DOHH2 (cell line): ENCODE results near the gene CENPU.

ENCODE experiments used
- H3F3A ChIP-seq: fragments of 200-600 bp; sonication (generic), shearing (Covaris generic); 2 replicates; pipeline ENCODE4 v1.6.0; 2016; ENCODE audit warnings: antibody characterized with exemption, mild to moderate bottlenecking; ENCODE audit not compliant: control insufficient read depth, insufficient read depth
- H3K27ac ChIP-seq: fragments of 200-600 bp; sonication (generic); 2 replicates; pipeline ENCODE4 v1.5.1; 2014; ENCODE audit warnings: low read depth, mild to moderate bottlenecking, low read length, moderate library complexity
- H3K27me3 ChIP-seq: fragments of 200-600 bp; sonication (generic); 2 replicates; pipeline ENCODE4 v1.6.1; 2014; ENCODE audit warnings: mild to moderate bottlenecking, low read length, mixed read lengths; ENCODE audit not compliant: control insufficient read depth
- H3K36me3 ChIP-seq: fragments of 200-600 bp; sonication (generic); 2 replicates; pipeline ENCODE4 v1.6.1; 2014; ENCODE audit warnings: mild to moderate bottlenecking, low read length, moderate library complexity, mixed read lengths; ENCODE audit not compliant: control insufficient read depth
- H3K4me1 ChIP-seq: fragments of 200-600 bp; sonication (generic); 2 replicates; pipeline ENCODE4 v1.6.1; 2014; ENCODE audit warnings: mild to moderate bottlenecking, low read length, mixed read lengths; ENCODE audit not compliant: control insufficient read depth
- H3K4me2 ChIP-seq: fragments of 200-600 bp; sonication (generic); 2 replicates; pipeline ENCODE4 v1.6.0; 2014; ENCODE audit warnings: mild to moderate bottlenecking, low read length, moderate library complexity
- H3K4me3 ChIP-seq: fragments of 200-600 bp; sonication (generic); 2 replicates; pipeline ENCODE4 v1.5.1; 2014; ENCODE audit warnings: mild to moderate bottlenecking, low read length, mixed read lengths
- H3K79me2 ChIP-seq: fragments of 200-600 bp; sonication (generic); 2 replicates; pipeline ENCODE4 v1.6.1; 2014; ENCODE audit warnings: mild to moderate bottlenecking, low read length, mixed read lengths; ENCODE audit not compliant: control insufficient read depth
- H3K9me2 ChIP-seq: fragments of 200-600 bp; sonication (generic); replicated peaks from 2 replicates; pipeline ENCODE4 v1.6.1; 2014; ENCODE audit warnings: mild to moderate bottlenecking, low read length, mixed read lengths; ENCODE audit not compliant: control insufficient read depth
- H3K9me3 ChIP-seq: fragments of 200-600 bp; sonication (generic); 2 replicates; pipeline ENCODE4 v1.6.1; 2014; ENCODE audit warnings: antibody characterized with exemption, low read length, mixed read lengths; ENCODE audit not compliant: control insufficient read depth, insufficient read depth
- H4K20me1 ChIP-seq: fragments of 200-600 bp; sonication (generic); 2 replicates; pipeline ENCODE4 v1.6.0; 2014; ENCODE audit warnings: low read depth, mild to moderate bottlenecking, antibody characterized with exemption, low read length, moderate library complexity; ENCODE audit not compliant: control insufficient read depth, insufficient read depth
- CTCF ChIP-seq: fragments of 200-600 bp; sonication (generic); IDR thresholded peaks from one replicate; pipeline ENCODE4 v1.5.1; 2014; ENCODE audit warnings: antibody characterized with exemption, mild to moderate bottlenecking, low read depth, low read length; ENCODE audit not compliant: poor library complexity, severe bottlenecking
- EZH2phosphoT487 ChIP-seq: fragments of 200-600 bp; sonication (generic); IDR thresholded peaks from 2 replicates; pipeline ENCODE4 v1.6.1; 2017; ENCODE audit warnings: borderline replicate concordance, mild to moderate bottlenecking, antibody characterized with exemption, low read length, moderate library complexity, mixed read lengths

The CENPU gene

GRCh38 chr4:184694412-184694956, 39.4 kb downstream of the CENPU start:
- Histone ChIP-seq H3K4me1 (no peaks in the 10 kb centered on the region), H3K9me2 (no peaks in the 10 kb centered on the region), H3K9me3 (no peaks in the 10 kb centered on the region), H4K20me1 (no peaks in the 10 kb centered on the region), H3F3A (peaks cover 26% of the 10 kb centered on the region; the same call in 1 of the 2 replicates), H3K4me3 (no peak overlapping the region), H3K27me3 (no peaks in the 10 kb centered on the region), H3K4me2 (no peak overlapping the region), H3K27ac (no peak overlapping the region), H3K36me3 (peaks cover 59% of the 10 kb centered on the region), H3K79me2 (no peaks in the 10 kb centered on the region)
- TF ChIP-seq EZH2phosphoT487 (no peak), CTCF (no peak)

GRCh38 chr4:184693056-184693455, 40.8 kb downstream of the CENPU start:
- H3K4me3 ChIP-seq: no peak overlapping the region
- no peaks in the 10 kb centered on the region for H3K4me1 ChIP-seq
- H3K27ac ChIP-seq: no peak overlapping the region
- H3K79me2 ChIP-seq: no peaks in the 10 kb centered on the region
- no peaks in the 10 kb centered on the region for H3K9me2 ChIP-seq
- peaks cover 58% of the 10 kb centered on the region for H3K36me3 ChIP-seq
- H3K4me2 ChIP-seq: no peak overlapping the region
- no peak for TF ChIP-seq EZH2phosphoT487
- TF ChIP-seq CTCF: no peak
- H4K20me1 ChIP-seq: no peaks in the 10 kb centered on the region
- H3K9me3 ChIP-seq: no peaks in the 10 kb centered on the region
- H3F3A ChIP-seq: peaks cover 26% of the 10 kb centered on the region; the same call in 1 of the 2 replicates
- H3K27me3 ChIP-seq: no peaks in the 10 kb centered on the region

- TF ChIP-seq EZH2phosphoT487: no peak
- Histone ChIP-seq H3K36me3 (peaks cover 26% of the 10 kb centered on the region), H3K27ac (no peak overlapping the region), H4K20me1 (no peaks in the 10 kb centered on the region), H3K79me2 (no peaks in the 10 kb centered on the region), H3K9me3 (no peaks in the 10 kb centered on the region), H3K27me3 (no peaks in the 10 kb centered on the region), H3F3A (peaks cover 17% of the 10 kb centered on the region; the same call in 1 of the 2 replicates), H3K4me1 (no peaks in the 10 kb centered on the region), H3K4me3 (no peak overlapping the region), H3K9me2 (no peaks in the 10 kb centered on the region), H3K4me2 (no peak overlapping the region)
Observed at GRCh38 chr4:184689681-184690080, 44.2 kb downstream of the CENPU start.

GRCh38 chr4:184688447-184688846, 45.4 kb downstream of the CENPU start:
- no peak overlapping the region for H3K4me2 ChIP-seq
- no peak for TF ChIP-seq EZH2phosphoT487
- TF ChIP-seq CTCF: no peak
- no peaks in the 10 kb centered on the region for H3K4me1 ChIP-seq
- no peaks in the 10 kb centered on the region for H3K79me2 ChIP-seq
- no peak overlapping the region for H3K4me3 ChIP-seq
- H3F3A ChIP-seq: peaks cover 13% of the 10 kb centered on the region; the same call in 1 of the 2 replicates
- no peaks in the 10 kb centered on the region for H3K27me3 ChIP-seq
- no peaks in the 10 kb centered on the region for H3K9me3 ChIP-seq
- H3K36me3 ChIP-seq: peaks cover 14% of the 10 kb centered on the region
- H3K9me2 ChIP-seq: no peaks in the 10 kb centered on the region
- H4K20me1 ChIP-seq: no peaks in the 10 kb centered on the region
- no peak overlapping the region for H3K27ac ChIP-seq
